NCI-H187 (cell line): ENCODE measurements around the gene ZMAT3.
"Not testable (repeated sequence)": the region's sequence is repeated elsewhere in the genome, so short reads cannot be mapped to it uniquely, and the experiment has no call there.

Experiments used
- DNase-seq, 2 experiments: peaks; one replicate each; lab custom pipeline; 2025; lab: John Stamatoyannopoulos, UW

The ZMAT3 gene

GRCh38 chr3:179071323-179072099 is at the start of gene ZMAT3:
Gene ZMAT3 (minus strand): TSS chr3:179071809. CDS start chr3:179067752, 4,057 bp downstream.
- peak; percentile 38 to 71 for DNase-seq

- DNase-seq: no peak
Observed at GRCh38 chr3:179116816-179117215, 45.2 kb upstream of the ZMAT3 start.

DNA sequence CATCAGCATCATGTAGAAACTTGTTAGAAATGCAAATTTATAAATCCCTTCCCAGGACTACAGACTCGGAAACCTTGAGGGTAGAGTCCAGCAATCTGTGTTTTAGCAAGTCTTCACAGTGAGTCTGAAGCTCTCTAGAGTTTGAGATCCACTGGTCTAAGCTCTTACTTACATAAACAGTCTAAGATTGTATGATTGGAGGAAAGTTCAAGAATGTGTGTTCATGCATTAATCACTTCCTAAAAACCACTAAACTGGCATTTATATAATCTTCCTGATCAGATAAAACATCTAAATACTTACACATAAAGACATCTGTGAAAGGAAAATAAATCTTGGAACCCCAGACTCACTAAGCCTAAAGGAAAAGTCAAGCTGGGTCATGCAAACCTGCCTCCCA is 43.8 kb upstream of the ZMAT3 start:
- DNase-seq: not testable (repeated sequence)

GRCh38 chr3:179113903-179114302 is 42.3 kb upstream of the ZMAT3 start:
- DNase-seq: no peak

DNA sequence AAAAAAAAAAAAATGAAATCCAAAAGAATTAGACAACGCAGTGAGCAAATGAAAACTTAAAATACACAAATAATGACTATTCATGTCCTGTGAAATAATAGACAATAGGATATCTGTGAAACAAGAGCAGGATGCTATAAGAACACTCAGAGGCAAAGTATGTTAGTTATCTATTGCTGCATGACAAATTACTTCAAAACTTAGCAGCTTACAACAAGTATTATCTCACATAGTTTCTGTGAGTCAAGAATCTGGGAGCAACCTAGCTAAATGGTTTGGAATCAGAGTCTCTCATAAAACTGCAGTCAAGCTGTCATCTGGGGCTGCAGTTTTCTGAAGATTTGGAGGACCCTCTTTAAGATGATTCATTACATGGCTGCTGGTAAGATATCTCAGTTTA is 36.5 kb upstream of the ZMAT3 start:
- DNase-seq: no peak

GRCh38 chr3:179107617-179108016 is 36.0 kb upstream of the ZMAT3 start:
- DNase-seq: no peak

DNA sequence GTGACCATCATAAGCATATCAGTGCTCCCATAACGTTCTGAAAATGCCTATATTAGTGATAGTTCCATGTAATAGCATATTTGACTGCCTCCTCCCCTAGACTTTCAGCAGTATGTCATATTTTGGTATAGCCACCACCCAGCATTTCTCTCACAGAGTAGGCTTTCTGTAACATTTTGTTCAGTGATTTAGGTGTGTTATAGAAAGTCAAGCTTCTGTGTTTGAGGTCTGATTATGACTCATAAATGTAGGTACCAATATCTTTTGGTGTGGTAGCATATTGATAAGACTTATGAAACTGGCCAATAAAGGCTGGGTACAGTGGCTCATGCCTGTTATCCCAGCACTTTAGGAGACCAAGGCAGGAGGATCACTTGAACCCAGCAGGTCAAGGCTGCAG is 34.3 kb upstream of the ZMAT3 start:
- no peak for DNase-seq

DNA sequence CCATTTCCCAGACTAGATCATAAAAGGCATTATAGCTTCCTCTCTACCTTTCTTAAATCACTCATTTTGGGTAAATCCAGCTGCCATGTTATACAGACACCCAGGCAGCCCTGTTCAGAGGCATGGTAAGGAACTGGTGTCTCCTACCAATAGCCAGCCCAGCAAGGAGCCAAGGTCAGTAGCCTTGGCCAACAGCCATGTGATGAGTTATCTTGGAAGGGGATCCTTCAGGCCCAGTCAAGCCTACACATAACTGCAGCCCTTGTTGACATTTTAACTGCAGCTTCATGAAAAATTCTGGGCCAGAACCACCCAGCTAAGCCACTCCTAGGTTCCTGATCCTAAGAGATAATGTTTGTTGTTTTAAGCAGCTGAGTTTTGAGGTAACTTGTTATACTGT is 29.0 kb upstream of the ZMAT3 start:
- DNase-seq: no peak

DNA sequence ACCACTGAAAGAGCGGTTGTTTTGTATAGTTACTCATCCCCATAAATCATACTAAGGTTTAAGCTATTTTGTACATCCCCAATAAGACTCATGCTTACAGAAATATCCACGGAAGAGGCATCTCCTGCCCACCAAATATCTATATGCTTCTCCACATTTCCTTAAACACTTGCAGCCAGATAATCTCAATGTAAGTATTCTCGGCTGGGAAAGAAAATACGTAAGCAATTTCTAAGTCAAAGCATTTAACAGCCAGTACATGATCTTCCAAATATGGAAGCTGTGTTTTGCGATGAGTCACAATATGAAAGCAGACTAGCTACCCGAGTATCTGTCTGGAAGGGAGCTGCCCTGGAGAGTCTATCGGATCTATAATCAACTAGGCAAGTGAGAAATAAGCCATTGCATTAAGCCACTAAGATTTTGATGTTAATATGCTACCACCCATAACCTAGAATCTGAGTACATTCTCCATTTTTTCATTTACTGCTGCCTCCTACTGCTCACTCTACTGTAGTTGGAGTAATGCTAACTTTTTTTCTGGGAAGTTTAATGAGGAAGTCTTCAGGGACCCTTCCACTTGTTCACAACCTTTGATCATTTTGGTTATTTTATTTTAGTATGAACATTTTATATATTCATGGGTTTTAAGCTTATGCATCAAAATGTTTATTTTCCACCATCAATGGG is 26.9 kb upstream of the ZMAT3 start:
- no peak for DNase-seq

- no peak for DNase-seq
Observed at GRCh38 chr3:179093807-179094206, 22.2 kb upstream of the ZMAT3 start.

- no peak for DNase-seq
Observed at GRCh38 chr3:179091113-179091512, 19.5 kb upstream of the ZMAT3 start.

GRCh38 chr3:179088306-179088705 is 16.7 kb upstream of the ZMAT3 start:
- DNase-seq: no peak

- DNase-seq: no peak
Observed at GRCh38 chr3:179083977-179084376, 12.4 kb upstream of the ZMAT3 start.

DNA sequence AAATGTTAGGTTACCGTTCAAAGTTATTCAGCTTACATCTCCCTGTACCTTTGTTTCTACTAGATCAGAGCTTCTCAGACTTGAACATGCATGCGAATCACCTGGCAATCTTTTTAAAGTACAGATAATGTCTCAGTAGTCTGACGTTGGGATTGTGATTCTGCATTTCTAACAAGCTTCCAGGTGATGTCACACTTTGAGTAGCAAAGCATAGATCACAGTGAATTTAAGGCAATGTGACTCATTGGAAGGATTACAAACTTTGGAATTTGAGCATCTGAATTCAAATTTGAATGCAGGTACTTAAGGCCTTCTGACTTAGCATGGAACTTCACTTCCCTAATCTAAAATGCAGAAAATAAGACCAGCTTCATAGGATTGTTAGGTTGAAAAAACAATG is 10.8 kb upstream of the ZMAT3 start:
- DNase-seq: no peak

DNA sequence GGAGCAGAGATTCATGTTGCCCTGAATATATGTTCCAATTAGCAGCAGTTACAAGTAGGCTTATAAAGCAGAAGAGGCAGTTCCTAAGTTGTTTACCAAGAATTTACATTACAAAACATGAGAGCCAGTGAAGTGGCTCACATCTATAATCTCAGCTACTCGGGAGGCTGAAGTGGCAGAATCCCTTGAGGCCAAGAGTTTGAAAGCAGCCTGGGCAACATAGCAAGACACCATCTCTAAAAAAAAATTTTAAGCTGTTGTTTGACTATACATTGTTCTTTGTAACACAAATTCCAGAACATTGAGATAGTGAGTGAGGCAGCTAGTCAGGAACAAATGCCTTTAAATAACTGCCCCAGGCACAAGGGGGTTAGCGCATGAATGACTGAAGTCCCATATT is 10.3 kb upstream of the ZMAT3 start:
- DNase-seq: peak in 1 of 2 experiments; percentile 47

- DNase-seq: no peak
Observed at GRCh38 chr3:179079537-179079936, 7.9 kb upstream of the ZMAT3 start.

DNA sequence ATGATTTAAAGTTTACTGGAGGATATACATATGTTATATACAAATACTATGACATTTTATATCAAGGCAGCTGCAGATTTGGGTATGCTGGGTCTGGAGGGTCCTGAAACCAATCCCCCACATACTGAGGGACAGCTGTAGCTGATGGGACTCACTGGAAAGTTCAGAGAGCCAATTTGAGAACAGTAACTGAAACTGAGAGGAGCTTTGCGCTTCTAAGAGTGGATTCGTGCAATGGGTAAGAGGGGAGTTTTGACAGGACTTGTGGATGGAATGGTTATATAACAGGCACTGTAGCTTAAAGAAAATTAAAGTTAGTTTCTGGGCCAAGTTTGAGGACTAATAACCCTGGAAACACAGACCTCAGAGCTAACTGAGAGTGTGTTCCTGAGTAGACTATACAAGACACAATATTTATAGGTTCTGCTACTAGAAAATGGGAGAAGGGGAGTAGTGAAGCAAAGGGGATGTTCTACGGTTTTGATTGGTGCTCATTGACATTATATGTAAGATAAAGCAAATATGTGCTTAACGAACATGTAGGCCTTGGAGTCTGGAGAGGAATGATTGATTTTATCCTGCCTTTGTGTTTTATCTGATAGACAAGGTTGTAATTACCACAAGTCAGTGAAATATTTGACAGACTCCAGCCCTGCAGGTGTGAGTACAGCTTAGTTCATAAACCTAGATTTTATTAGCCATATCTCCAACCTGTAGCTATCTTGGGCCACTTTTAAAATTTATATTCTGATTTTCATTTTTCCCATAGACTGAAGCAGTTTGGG is 4.8 kb upstream of the ZMAT3 start:
- no peak for DNase-seq

- DNase-seq: no peak
Observed at GRCh38 chr3:179074656-179075055, 3.0 kb upstream of the ZMAT3 start.

DNA sequence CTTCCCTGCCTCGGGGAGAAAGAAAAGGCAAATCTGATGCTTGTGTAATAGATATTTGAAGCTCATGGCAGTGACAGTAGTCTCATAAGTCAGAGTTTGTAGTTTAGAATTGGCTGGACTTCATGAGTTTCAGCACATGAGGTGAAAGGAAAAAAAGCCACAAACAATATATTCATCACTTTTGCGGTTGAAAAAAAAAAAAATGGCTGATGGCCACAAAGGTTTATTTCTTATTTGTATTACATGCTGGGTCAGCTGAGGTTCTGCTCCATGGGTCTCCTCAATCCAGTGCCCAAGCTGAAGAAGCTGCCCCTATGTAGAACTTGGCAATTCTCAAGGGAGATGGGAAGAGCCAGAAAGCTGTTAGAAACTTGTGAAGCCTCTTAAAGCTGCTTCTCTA is 2.2 kb upstream of the ZMAT3 start:
- no peak for DNase-seq

GRCh38 chr3:179072100-179072438 is 460 bp upstream of the ZMAT3 start:
- no peak for DNase-seq

DNA sequence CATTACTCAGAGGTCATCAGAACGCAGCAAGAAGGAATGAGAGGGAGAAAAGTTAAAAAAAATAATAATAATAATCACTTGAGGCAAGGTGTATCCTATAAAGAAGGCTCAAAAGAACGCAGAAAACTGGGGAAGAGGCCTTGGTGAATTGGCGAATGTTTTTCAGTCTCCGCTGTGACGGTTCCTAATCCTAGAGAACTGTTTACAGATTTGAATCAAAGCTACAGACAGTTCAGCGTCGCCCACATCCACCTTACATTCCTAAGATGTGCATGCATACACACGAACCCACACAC is 634 bp downstream of the ZMAT3 start:
- no peak for DNase-seq

- DNase-seq: no peak
Observed at GRCh38 chr3:179069762-179070390, 1.7 kb downstream of the ZMAT3 start.
